Uterus (tissue), 4 donors: ENCODE results near the gene INPP5A. TPM values are rescaled to one million over a fixed set of nuclear protein-coding genes. Genes with fewer than 3 reads are reported as not detected.

Experiments
- DNase-seq, 2 donors: peaks; one replicate each; pipeline ENCODE4 v3.0.0-alpha.2; 2019 to 2020
- H3K27ac ChIP-seq, 2 donors: fragments of 200-600 bp; sonication (generic); 1 replicate in 1 of 2; 2 replicates in 1 of 2; pipeline ENCODE4 v1.5.1; 2016 to 2018
- H3K27me3 ChIP-seq, 2 donors: fragments of 200-600 bp; sonication (generic); one replicate each; pipeline ENCODE4 v1.5.1; 2018 to 2019; ENCODE audit warnings: control low read depth in 1 of 2
- H3K36me3 ChIP-seq, 2 donors: fragments of 200-600 bp; sonication (generic); one replicate each; pipeline ENCODE4 v1.5.1; 2019; ENCODE audit warnings: control low read depth in 1 of 2
- H3K4me1 ChIP-seq, 2 donors: fragments of 200-600 bp; sonication (generic); one replicate each; pipeline ENCODE4 v1.5.1; 2018 to 2019; ENCODE audit warnings: control low read depth in 1 of 2
- H3K4me3 ChIP-seq, 2 donors: fragments of 200-600 bp; sonication (generic); 1 replicate in 1 of 2; 2 replicates in 1 of 2; pipeline ENCODE4 v1.5.1; 2018 to 2019; ENCODE audit warnings: mild to moderate bottlenecking in 1 of 2
- H3K9me3 ChIP-seq, 2 donors: fragments of 200-600 bp; sonication (generic); one replicate each; pipeline ENCODE4 v1.5.1; 2019; ENCODE audit warnings: control low read depth in 1 of 2
- POLR2A ChIP-seq, 2 donors: fragments of 450-650 bp; IDR thresholded peaks; one replicate each; pipeline ENCODE4 v1.6.1; 2016; ENCODE audit warnings: antibody characterized with exemption in 2 of 2, mild to moderate bottlenecking in 1 of 2, moderate library complexity in 1 of 2
- intact Hi-C: fragments of 100-400 bp; cut with DNase I; formaldehyde crosslinking; loops from one replicate; pipeline ENCODE4 v1.15.1; 2023; ENCODE audit warnings: low total_unique reads
- total RNA-seq, 4 donors: library from RNA; depleted of rRNA in 3 of 4; stranded (reverse); fragments of >200 nt in 3 of 4; gene quantifications; one replicate each; pipeline versions ENCODE4 v1.1.0 to v1.2.4, GENCODE V29; 2014 to 2023
- TF ChIP-seq, protein P1 (sequence below), 4 experiments: fragments of 200-600 bp in 2 of 4; fragments of 450-650 bp in 2 of 4; sonication (generic) in 2 of 4; IDR thresholded peaks; one replicate each; pipeline ENCODE4 v1.5.1; 2016 to 2019; ENCODE audit warnings: antibody characterized with exemption in 4 of 4, mild to moderate bottlenecking in 2 of 4, moderate library complexity in 1 of 4
- donor health status: DM: yes; HTN: yes; CAD: no.

Gene INPP5A
- total RNA-seq, 4 donors from 2014 or later = 22.5 to 160 (median 93.2) TPM

DNA sequence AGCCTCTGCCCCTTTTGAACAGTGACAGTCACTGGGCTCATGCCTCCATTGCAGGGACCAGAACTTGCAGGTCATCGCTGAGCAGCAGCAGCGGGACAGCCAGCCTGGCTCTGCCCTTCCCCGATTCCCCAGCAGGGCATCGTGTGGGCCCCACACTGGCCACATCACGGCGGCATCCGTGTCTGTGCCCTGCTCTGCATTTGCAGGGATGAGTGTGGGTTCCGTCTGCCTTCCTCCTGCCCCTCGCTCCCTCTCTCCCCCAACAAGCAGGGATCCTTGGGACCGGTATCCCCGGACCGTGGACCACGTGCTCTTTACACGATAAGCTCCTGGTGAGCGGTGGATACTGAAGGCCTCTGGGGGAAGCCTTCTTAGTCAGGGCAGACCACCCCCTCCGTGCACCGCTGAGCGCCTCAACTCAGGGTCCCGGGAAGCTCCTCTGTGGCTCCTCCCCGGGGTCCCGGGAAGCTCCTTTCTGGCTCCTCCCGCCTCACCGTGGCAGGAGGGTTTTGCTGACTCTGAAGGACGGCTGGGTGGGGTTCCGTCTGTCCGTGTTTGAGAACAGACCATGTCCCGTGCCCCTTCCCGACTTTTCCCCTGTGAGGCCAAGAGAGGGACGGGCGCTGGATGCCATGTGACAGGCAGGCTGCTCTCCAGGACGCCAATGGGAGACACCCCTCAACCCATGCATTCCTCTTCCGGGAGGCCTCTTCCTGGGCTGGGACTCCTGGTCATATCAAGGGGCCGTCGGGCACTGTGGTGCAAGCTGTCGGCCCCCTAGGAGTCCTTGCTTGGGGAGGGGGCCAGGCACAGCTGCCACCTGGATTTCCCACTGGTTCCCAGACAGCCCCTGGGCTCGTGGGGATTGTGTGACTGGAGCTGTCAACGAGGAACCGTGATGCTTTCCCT is 271.9 kb downstream of the INPP5A start:
- no peaks in the 10 kb centered on the region for H3K4me1 ChIP-seq
- TF ChIP-seq, protein P1, sequence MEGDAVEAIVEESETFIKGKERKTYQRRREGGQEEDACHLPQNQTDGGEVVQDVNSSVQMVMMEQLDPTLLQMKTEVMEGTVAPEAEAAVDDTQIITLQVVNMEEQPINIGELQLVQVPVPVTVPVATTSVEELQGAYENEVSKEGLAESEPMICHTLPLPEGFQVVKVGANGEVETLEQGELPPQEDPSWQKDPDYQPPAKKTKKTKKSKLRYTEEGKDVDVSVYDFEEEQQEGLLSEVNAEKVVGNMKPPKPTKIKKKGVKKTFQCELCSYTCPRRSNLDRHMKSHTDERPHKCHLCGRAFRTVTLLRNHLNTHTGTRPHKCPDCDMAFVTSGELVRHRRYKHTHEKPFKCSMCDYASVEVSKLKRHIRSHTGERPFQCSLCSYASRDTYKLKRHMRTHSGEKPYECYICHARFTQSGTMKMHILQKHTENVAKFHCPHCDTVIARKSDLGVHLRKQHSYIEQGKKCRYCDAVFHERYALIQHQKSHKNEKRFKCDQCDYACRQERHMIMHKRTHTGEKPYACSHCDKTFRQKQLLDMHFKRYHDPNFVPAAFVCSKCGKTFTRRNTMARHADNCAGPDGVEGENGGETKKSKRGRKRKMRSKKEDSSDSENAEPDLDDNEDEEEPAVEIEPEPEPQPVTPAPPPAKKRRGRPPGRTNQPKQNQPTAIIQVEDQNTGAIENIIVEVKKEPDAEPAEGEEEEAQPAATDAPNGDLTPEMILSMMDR (IDR thresholded peaks at IDR 0.05) = no peak
- TF ChIP-seq POLR2A (IDR thresholded peaks at IDR 0.05) = no peak
- intact Hi-C loops = no loop called here
- H3K9me3 ChIP-seq = no peaks in the 10 kb centered on the region
- H3K27ac ChIP-seq = no peak overlapping the region
- no peaks in the 10 kb centered on the region for H3K27me3 ChIP-seq
- no peak overlapping the region for H3K4me3 ChIP-seq
- H3K36me3 ChIP-seq = no peaks in the 10 kb centered on the region
- DNase-seq = no peak

DNA sequence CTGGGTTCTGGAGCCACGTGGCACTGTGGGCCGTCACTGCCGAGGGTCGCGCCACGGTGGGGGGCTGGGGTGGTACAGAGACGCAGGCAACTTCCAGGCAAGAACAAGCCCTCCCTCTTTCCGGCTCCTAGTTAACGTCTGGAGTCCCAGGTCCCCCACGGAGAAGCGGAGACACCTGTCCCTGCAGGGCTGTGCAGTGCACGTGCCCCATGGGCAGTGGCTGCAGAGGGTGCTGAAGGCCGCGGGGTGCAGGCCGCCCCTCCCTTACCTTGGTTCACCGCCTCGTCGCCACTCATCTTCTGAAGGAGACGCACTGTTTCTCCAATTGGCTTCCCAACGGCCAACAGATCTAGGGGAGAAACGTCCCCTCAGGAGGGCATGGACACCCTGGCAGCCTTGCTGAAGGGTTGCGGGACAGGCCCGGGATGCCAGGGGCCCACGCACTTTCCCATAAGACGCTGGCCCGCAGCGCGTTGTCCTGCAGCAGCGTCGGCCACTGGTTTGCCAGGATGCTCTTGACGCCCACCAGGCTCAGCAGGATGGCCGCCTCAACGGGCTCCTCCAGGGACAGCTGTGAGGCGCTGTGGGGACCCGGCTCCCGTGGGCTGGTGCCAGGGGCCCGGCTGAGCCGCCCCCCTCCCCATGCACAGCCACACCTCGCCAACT is 272.7 kb downstream of the INPP5A start:
- intact Hi-C loops = no loop called here
- no peak for DNase-seq
- Histone ChIP-seq H3K36me3 (no peaks in the 10 kb centered on the region), H3K4me1 (no peaks in the 10 kb centered on the region), H3K27ac (no peak overlapping the region), H3K4me3 (no peak overlapping the region), H3K27me3 (peaks cover 0 to 3% of the 10 kb centered on the region in 2 donors), H3K9me3 (no peaks in the 10 kb centered on the region)
- TF ChIP-seq, protein P1 (IDR thresholded peaks at IDR 0.05) = no peak
- TF ChIP-seq POLR2A (IDR thresholded peaks at IDR 0.05) = no peak

DNA sequence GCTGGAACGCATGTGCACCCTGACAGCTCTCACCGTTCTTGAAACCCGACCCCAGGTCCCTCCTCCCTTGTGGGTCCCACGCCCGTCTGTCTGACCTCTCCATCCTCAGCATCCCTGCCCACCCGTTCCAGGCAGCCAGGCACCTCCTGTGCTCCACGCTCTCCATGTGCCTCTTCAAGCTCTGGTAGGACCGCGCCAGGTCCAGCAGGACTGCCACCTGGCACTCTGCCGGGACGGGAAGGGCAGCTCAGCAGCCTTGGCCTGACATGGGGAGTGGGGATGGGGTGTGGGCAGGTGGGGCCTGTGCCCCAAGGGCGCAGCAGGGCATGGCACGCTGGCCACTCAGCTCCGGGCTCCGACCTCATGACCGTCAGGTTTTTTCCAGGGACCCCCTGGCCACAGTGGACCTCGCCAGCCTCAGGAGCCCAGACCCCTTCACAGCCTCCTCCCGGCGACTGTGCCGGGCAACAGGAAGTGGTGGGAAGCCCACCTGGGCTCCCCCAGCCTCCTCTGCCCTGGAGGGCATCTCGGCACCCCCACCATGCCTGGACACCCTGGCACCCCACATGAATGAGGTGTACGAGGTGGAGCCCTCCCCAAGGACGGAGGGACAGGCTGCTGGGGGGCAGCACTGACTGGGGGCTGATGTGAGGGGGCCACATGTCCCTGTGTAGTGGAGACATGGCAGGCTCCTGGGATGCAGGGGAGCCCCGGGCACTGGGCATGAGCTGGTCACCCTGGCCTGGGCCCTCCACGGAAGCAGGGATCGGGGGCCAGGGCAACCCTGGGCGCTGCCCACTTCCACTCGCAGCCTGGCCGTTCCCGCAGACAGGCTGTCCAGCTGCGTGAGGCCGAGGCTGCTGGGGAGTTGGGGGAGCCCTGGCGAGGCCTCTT is 273.5 kb downstream of the INPP5A start:
- no peaks in the 10 kb centered on the region for H3K4me1 ChIP-seq

DNA sequence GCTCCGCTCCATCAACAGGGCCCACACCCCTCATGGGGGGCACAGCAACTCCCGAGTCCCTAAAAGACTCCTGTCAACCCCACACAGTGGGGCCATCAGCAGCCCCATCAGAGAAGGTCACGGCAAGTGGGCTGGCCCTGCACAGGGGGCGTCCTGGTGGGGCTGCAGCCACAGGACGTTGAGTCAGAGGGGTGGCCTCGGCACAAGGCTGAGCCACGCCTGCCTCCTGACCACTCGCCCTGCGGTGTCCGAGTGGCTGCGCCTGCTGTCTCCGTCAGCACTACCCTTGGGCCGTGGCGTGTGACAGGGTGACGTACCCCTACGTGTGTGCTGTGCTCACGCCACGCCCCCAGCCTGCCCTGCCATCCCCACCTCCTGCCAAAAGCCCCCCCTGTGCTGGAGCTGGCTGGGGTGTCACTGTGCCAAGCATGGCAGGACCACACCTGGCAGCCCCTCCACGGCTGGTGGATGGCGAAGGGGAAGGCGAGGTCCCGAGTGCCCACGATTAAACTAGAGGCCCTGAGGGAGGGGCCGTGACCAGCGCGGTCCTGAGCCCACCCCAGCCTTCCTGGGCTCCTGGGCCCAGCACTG is 274.4 kb downstream of the INPP5A start:
- TF ChIP-seq POLR2A (IDR thresholded peaks at IDR 0.05) = no peak
- no peaks in the 10 kb centered on the region for H3K4me1 ChIP-seq
- no peak overlapping the region for H3K4me3 ChIP-seq
- H3K27ac ChIP-seq = no peak overlapping the region
- intact Hi-C loops = no loop called here
- H3K36me3 ChIP-seq = no peaks in the 10 kb centered on the region
- no peaks in the 10 kb centered on the region for H3K9me3 ChIP-seq
- H3K27me3 ChIP-seq = peaks cover 0 to 3% of the 10 kb centered on the region in 2 donors
- no peak for DNase-seq

More for the DNA sequence above, 273.5 kb downstream of the INPP5A start:
- intact Hi-C loops = no loop called here
- Histone ChIP-seq H3K27ac (no peak overlapping the region), H3K36me3 (no peaks in the 10 kb centered on the region), H3K27me3 (peaks cover 0 to 3% of the 10 kb centered on the region in 2 donors), H3K4me3 (no peak overlapping the region), H3K9me3 (no peaks in the 10 kb centered on the region)
- no peak for DNase-seq
- TF ChIP-seq, protein P1 (IDR thresholded peaks at IDR 0.05) = no peak
- TF ChIP-seq POLR2A (IDR thresholded peaks at IDR 0.05) = no peak

DNA sequence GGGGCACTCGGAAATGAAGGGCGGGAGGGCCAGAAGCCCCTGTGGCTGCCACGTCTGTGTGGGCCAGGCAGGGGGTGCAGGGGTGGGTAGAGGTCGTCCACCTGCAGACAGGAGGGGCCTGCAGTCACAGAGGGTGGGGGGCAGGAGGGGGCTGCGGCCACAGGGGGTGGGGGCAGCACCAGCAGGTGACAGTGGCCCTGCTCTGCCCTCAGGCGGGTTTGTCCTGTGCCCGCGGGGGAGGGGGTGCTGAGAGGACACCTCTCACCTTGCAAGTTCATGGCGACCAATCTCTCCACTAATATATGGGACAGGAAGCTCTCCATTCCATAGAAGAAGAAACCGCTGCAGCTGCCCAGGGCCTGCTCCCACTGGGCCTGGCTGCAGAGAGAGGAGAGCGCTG is 274.9 kb downstream of the INPP5A start:
- TF ChIP-seq, protein P1 (IDR thresholded peaks at IDR 0.05) = no peak
- TF ChIP-seq POLR2A (IDR thresholded peaks at IDR 0.05) = no peak
- Histone ChIP-seq H3K9me3 (no peaks in the 10 kb centered on the region), H3K36me3 (no peaks in the 10 kb centered on the region), H3K4me3 (no peak overlapping the region), H3K27me3 (peaks cover 0 to 3% of the 10 kb centered on the region in 2 donors), H3K4me1 (no peaks in the 10 kb centered on the region), H3K27ac (no peak overlapping the region)
- DNase-seq = no peak
- intact Hi-C loops = no loop called here
